Measurements from ENCODE around the gene VSTM4.

- TF ChIP-seq POLR2A (IDR thresholded peaks at IDR 0.05) = no peak
- no peak for TF ChIP-seq CTCF (IDR thresholded peaks at IDR 0.05 in 4 of 5, conservative IDR thresholded peaks at IDR 0.05 in 1 of 5)
These were observed 45.5 kb upstream of the VSTM4 start for GRCh38 chr10:49160814-49161213.
